Activated CD4-positive, alpha-beta T cell treated with anti-CD3 and anti-CD28 coated beads, Interleukin-2, amount 50 U/mL, for 48 hours (primary cell): ENCODE measurements around the gene EPHA4.

Experiments used
- DNase-seq, 2 experiments: peaks; one replicate each; pipeline ENCODE4 v3.0.0-alpha.2; 2020

The EPHA4 gene

DNA sequence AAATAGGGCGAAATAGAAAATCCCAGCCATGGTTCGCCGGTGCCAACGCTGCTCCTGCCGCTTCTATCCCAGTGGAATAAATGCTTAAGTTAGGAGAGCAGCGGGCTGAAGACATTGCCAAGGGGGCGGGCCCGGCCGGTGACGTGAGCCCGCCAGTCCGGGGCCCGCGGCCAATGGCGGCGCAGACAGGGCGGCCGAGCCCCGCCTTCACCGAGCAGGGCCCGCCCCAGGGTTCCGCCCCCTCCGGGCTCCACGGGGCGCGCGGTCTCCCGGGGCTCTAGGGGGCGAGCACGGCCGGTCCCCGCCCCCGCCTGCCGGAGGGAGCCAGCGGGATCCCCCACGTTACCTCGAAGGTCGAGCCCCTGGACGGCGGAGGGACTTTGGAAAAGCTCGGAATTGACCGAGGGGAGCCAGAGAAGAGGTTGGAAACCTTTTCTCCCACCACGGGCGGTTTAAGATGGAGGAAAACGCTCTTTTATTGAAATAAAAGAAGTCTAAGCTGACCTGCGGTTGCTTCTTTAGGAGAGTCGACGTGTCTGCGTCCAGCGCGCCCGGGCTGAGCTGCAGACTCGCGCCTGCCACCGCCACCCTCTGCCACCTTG lies at the start of gene EPHA4:
Gene EPHA4 (minus strand): TSS at position 86 of the 602 bp plus-strand sequence. CDS start 56 bp downstream, at position 30.
- peak; percentile 79 to 82 for DNase-seq

DNA sequence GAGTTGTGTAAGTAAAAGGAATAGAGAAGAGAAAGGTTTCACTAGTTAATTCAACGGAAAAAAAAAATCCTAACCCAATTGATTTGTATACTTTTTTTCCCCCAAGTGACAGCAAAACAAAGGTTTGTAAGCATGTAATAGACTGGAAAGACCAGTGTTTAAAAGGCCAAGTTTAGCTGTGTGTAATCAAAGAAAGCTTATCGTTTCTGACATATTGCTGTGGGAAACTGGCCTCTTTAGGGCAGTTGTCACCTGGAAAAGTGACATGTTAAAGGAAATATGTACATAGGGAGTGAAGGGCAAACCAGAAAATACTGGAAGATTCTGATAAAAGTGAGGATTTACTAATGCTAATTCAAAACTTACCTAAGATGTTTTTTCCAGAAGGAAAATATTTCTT lies 45.9 kb upstream of the EPHA4 start:
- DNase-seq, result no peak

DNA sequence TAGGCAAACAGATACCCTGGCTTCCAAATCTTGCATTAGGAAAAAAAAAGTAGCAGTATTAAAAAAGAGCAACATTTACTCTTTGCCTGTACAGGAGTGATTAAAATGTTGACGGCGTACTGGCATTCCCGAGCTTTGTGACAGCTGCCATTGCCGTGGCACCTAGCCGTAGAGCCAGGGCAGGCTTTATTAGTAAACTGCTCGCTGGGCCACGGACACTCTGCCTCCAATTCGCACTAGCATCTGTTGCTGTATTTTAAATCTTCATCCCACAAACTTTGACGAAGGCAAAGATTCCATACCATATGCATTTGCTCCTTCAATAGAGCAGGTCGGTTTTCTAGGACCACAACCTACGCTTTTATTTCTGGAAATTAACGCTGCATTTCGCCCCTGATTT lies 44.5 kb upstream of the EPHA4 start:
- DNase-seq, result no peak

DNA sequence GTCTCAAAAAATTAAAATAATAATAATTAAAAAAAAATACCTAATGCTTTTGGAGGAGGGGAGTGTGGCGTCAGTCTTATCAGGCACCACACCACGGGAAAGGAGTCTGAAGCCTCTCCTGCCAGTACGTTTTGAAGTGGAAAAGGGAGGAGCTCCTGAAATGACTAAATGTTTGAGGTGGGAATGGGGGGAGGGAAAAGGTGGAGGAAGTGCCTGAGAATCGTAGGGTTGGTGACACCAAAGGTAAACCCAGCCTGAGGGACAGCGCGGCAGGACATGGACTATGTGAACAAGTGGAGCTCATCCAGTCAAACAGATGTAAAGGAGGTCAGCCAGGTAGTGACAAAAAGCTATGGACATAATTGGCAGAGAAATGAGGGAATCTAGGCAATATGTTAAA lies 42.2 kb upstream of the EPHA4 start:
- no peak for DNase-seq

DNA sequence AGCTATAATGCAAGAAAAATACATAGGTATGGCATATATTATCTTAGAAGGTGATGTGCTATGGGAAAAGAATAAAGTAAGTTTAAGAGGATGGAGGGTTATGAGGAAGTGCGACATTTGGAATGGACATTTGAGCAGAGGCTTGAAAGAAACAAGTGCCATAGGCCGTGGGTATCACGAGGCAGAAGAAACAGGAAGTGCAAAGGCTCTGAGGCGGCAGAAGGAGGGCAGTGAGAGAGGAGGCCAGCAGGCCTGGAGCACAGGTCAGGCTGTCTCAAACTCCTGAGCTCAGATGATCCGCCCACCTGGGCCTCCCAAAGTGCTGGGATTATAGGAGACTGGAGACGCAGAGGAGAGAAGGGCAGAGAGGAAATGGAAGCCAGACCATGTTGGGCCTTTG lies 40.7 kb upstream of the EPHA4 start:
- DNase-seq, result no peak

DNA sequence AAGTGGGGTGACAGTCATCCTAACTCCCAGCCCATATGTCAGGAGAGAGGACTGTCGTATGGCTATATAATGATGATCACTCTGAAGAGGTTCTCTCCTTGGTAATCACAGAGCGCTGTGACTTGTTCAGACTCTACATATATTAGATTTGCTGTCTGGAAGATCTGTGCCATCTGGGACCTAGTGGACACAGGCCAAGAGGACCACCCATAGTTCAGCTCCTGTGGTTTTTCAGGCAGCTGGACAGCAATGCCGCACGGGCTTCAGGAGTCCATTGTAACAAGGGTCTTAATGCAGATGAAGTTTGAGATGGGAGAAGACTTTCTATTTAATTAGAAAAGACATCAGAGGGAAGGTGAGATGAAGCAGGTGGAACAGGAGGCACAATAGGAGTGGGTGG lies 40.1 kb upstream of the EPHA4 start:
- DNase-seq, result no peak

DNA sequence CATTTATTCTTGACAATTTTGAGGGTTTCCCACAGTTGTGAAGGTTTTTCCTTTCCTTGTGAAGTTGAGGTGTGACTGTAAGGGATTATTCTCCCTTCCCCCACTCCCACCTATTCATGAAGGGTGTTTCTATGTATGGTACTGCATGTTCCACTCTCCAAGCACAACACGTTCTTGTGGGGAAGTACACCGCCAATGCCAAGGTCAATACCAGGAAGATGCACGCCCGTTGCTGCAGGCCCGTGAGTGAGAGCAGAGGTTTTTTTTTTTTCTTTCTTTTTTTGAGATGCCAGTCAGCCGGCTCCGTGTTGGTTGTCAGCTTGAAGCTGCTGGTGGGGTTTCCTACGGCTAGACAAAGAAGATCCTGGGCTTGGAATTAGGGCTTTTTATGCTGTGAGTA lies 38.6 kb upstream of the EPHA4 start:
- DNase-seq, result no peak

DNA sequence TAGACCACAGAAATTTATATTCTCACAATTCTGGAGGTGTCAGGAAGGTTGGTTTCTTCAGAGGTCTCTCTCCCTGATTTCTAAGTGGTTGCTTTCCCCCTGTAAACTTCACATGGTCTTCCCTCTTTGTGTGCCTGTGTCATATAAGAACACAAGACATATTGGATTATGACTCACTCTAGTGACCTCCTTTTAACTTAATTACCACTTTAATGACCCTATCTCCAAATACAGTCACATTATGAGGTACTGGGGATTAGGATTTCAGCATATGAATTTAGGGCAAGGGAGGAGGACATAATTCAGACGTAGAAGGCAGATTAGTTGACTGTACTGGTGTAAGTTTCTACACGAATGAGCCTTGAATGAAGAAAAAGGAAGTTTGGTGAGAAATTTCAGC lies 38.2 kb upstream of the EPHA4 start:
- no peak for DNase-seq

DNA sequence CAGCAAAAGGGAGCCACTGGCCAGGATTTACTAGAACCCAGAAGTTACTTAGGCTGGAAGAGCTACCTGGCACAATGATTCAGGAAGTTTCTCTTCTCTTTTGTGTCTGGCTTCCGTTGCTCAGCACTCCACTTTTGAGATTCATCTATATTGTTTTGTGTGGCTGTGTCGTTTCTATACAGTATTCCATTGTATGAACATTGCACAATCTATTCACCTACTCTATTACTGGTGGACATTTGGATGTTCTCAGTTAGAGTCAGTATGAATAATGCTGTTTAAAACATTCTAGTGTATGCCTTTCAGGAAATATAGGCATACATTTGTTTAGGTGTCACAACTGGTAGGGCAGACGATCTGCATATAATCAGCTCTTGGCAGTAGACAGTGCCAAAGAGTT lies 36.3 kb upstream of the EPHA4 start:
- DNase-seq, result no peak

DNA sequence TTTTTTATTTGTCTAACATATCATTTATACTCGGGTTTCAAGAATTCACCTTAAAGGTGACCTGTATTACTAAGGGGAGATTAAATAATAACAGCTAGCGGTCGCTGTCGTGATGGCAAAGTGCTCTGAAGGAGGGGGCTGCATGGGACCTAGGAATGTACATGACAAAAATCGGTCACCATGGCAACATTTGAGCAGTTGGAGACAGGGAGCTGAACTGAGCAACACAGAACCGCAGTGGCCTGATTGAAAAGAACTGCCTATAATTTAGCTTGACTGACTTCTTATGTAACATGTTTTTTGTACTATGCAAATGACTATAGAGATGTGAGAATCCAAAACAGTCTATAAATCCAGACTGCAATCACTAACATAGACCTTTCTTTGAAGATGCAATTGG lies 34.3 kb upstream of the EPHA4 start:
- no peak for DNase-seq

DNA sequence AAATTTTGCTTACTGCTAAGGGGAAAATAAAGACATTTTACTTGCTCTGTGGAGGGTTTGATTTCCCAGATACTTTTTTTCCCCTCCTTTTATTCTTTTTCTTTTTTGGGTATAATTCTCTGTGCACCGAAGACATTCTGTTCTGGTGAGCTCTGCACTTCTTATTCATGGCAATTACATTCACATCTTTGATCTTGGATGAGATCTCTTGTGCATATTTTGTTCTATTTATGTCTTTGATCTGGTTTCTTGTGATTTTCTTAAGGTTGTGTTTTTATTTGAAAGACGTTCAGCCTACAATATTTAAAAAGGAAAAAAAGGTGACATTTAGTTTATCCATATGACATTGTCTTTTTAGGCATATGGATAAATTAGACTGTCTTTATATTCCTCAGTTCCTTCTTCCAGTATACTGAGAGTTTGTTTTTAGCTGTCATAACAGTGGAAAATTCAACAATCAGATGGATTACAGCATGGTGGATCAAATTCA lies 33.7 kb upstream of the EPHA4 start:
- no peak for DNase-seq

DNA sequence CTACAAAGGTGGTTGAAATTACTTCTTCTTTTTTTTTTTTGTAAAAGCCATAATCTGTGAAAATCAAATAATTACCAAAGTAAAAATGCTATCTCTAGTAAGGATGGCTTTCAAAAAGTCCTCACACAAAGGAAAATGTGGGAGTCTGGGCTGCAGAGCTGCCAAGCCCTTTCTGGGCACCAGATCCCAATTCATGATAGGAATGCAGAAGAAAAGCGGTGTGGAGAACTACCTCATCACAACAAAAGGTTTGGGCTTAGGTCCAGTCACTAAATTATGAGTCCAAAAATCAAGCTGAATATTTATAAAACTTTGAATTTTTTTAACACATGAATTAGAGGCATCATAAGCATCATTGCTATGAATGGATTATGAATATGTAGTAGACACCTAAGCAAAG lies 30.8 kb upstream of the EPHA4 start:
- no peak for DNase-seq

DNA sequence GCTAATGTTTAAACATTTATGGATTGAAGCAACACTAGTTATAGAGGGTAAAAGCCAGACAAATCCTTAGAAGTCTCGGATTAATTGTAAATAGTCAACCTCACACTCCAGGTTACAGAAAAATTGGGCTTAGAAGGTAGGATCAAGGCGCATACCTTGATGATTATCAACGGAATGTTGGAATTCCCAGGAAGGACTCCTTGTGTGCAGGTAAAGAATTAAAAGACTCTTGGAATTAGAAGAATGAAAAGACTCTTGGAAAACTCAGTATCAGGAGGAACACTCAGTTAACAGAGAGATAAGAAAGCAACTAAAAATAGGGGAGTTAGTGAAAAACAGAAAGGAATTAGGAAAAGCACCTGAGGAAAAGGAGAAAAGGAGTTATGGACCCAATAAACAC lies 29.3 kb upstream of the EPHA4 start:
- no peak for DNase-seq

DNA sequence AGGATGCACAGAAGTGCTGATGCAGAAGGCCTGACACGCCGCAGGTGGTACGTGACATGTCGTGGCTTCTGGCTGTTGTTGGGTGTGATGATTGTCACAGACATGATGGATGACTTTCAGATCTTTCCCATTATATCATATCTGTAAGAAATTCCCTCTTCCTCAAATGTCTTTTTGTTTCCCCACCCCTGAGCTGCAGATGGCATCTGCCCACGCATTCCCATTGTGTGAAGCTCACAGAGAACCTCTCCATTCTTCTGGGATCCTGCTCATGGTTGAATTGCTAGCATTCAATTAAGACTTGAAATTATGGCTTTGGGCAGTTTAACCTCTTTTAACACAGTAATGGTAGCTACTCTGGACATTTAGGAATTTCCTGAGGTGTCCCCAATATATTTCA lies 28.3 kb upstream of the EPHA4 start:
- no peak for DNase-seq

DNA sequence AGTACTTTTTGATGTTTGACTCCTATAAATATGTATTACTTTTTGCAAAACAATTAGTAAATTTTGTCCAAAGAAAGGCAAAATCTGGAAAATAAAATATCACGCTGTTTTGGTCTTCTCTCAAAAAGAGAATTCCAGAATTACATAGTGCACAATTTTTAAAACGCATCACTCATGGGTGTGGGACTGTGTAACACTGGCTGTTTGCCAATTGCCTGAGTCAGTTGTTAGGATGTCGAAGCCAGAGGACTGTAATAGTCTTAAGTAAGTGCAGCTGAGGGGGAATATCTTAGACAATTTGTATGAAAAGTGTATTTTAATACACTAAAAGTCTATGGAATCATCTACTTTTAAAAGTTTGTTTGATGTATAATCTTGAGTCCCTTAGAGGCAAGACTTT lies 24.1 kb upstream of the EPHA4 start:
- no peak for DNase-seq

DNA sequence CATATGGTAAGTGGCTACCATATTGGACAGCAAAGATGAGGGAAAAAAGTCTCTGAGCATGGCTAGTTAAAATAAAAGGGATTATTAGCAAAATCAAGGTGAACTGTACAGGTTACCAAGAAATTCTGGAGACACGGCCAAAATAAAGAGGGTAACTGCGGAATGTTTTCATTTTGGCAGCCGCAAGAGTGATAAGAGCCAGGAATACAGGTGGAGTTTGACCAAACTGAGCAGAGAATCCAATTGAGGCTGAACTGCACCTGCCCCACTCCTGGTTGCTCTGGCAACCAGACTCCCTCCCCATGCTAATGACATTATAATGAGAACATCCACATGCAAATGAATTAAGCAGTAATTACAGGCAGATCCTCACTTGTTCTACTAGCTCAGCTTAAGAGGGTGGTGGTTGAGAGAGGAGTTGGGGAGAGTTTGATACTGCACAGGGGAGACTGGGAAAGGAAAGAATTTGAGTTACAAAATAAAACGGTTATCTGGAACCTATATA lies 18.8 kb upstream of the EPHA4 start:
- DNase-seq, result no peak

DNA sequence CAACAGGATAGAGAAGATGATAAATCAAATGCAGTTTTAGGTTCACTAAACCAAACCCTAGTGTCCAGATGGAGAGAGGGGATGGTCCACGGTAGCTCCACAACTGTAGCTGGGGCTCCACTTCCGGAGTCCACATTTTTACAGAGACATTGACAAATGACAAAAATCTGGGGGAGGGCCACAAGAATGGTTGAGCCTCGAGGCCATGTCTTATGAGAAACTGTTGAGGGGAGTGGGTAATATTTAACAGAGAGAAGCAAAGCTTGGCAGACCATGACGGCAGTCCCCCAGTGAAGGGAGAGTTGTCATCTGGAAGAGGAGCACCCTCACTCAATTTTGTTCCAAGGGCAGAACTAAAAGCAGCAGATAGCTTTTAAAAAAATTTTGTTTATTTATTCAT lies 17.6 kb upstream of the EPHA4 start:
- no peak for DNase-seq

DNA sequence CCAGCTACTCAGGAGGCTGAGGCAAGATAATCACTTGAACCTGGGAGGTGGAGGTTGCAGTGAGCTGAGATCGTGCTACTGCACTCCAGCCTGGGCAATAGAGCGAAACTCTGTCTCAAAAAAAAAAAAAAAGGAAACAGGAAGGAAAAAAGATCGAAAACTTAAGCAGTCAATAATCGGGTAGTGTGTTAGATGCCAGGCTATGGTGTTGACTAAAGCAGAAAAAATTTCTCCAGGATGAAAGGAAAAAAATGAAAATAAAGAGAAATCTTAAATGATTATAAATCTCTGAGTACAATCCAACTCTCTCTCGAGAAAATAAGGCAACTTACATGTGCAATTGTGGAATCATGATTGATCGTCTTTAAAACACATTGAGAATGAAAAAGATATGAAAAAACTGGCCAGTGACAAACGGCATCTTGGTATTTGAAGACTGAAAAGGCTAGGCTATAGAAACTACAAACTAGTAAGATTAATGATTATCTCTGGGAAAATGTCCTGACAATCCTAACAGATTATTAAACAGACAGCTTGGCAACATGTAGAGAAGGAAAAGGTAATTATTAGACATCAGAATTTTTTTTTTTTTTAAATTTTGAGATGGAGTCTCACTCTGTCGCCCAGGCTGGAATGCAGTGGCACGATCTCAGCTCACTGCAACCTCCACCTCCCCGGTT lies 16.3 kb upstream of the EPHA4 start:
- no peak for DNase-seq

DNA sequence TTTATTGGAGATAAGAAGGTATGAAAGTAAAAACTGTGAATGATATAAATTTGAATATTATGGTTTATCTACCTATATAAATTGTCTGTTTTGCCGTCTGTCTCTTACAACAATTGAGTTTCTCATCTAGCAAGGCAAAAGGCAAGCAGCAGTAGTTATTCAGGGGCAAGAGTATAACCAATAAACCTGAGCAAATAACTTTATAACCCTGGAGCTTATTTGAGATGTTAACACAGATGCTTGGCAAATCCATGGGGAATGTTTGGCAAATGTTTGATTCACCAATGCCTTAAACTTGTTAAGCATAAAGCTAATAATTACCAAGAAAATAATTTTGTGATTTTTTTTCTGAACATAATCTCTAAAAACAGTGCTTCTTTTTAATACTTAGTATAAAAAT lies 9.9 kb upstream of the EPHA4 start:
- DNase-seq, result no peak

DNA sequence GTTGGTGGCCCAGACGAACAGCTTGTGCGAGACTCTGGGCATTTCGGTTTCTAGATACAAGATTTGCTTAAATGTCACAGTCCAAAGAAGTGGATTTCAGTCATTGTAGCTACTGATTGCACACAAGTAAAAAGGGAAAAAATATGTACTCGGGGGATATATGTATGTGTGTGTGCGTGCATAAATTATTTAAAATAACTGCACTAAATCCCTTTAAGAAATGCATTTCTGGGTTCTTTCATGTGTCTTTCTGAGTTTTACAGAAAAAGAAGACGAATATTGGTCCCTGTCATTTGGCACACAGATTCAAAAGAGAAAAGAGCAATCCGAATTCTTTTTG lies 2.1 kb upstream of the EPHA4 start:
- DNase-seq, result no peak

DNA sequence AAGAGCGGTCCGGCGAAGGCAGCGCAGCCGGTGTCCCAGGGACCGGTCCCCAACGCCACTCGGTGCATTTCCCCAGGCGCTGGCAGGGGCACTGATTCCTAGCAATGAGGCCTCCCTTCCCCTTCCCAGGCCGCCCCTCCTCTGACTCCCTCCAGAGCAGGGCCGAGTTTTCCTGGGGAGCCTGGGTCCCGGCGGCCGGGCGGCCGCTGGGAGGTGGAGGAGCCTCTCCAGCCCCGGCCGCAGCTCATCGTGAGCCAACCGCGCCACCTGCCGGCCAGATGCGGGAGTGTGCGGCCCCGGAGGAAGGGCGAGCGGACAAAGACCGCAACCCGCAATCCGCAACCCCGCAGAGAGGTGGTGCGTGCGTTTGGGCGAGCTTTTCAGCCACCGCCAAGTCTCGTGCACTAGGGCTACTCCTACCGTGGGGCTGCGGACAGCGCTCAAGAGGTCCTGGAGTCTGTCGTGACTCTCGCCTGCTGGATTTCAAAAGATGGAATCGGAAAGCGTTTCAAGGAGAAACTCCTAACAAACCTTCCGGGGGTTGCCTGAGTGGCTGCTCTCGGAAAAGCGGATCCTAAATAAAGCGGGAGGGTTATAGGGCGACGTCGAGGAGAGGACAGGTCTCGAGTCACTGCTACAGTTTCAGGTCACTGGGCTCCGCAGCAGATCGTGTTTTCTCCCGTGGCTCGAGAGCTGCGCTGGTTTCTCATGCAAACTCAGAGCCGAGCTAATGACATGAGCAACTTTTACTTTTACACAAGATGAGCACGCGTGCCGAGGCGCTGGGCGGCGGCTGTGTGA lies 1.5 kb upstream of the EPHA4 start:
- DNase-seq, result peak; percentile 82 to 85

DNA sequence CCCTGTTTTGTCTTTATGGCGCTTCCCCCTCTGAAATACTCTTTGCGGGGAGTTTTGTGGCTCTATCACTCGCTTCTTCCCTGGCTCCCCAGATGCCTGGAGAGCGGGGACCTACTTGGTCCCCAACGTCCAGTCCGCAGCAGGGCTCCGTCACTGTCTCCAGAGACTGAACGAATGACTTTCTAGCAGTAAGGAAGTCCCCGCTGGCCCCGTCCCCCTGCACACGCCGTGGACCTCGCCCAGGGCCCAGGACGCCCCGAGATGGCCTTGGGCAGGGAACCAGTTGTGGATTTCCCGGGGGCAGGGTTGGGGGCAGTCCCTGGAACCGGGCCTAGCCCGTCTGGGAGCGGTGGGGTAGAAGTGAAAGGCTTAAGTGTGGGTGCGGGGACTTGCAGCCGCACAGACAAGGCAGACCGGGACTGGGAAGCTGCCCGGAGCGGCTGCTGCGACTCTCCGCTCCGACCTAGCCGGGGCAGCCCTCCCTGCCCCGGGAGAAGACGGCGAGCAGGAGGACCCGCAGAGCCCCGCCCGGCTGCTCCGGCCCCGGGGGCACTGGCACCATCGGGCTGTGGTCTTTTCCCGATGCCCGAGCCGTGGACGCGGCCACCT lies 821 bp upstream of the EPHA4 start:
- peak; percentile 41 for DNase-seq

DNA sequence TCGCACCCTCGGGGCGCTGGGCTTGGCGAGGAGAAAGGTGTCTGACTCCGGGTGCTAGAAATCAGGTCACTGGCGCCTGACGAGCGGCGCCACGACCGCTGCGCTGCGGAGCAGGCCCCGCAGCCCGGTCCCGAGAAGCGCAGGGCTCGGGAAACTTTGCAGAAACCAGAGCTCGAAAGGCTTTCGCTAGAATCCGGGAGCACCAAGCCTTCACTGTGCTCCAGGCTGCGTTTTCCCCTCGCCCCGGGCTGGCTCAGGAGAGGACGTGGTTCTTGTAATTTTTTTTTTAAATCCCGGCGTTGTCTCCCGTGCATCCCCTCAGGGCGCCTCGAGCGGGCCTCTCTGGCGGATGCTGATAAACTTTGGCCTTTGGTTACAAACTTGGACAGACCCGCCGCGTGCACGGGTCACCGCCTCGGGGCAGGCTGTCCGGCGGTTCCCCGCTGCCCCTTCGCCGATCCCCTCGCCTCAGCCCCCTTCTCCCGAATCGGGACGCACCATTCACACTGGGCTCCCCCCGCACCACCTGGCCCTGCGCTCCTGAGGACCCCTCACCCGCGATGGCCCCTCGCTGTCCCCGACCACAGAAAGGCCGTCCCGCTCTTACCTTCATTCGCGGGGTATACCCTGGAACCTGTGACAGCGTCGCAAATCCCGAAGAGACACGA lies 419 bp downstream of the EPHA4 start:
- DNase-seq, result peak; percentile 33 to 34
